Gastrocnemius medialis (tissue), 4 donors: ENCODE data around the gene ST6GALNAC1.
"Not testable (repeated sequence)": the region's sequence is repeated elsewhere in the genome, so short reads cannot be mapped to it uniquely, and the experiment has no call there.

ENCODE experiments used
- CTCF ChIP-seq, 5 experiments: fragments of 450-650 bp in 3 of 5; fragments of 200-600 bp in 2 of 5; sonication (generic) in 2 of 5; IDR thresholded peaks in 4 of 5; conservative IDR thresholded peaks in 1 of 5; 1 replicate in 4 of 5; 2 replicates in 1 of 5; pipeline ENCODE4 v1.5.1; 2016 to 2019; ENCODE audit warnings: antibody characterized with exemption in 5 of 5, mild to moderate bottlenecking in 3 of 5, moderate library complexity in 3 of 5
- POLR2A ChIP-seq, 2 donors: fragments of 450-650 bp; IDR thresholded peaks; one replicate each; pipeline ENCODE4 v1.6.1; 2017; ENCODE audit warnings: antibody characterized with exemption in 2 of 2, mild to moderate bottlenecking in 2 of 2, moderate library complexity in 2 of 2

- not testable (repeated sequence) for TF ChIP-seq POLR2A (IDR thresholded peaks at IDR 0.05); CTCF (IDR thresholded peaks at IDR 0.05 in 4 of 5, conservative IDR thresholded peaks at IDR 0.05 in 1 of 5)
These were observed 32.3 kb downstream of the ST6GALNAC1 start for GRCh38 chr17:76611080-76611749.
